ENCODE measurements around the gene CSRP3.

DNA sequence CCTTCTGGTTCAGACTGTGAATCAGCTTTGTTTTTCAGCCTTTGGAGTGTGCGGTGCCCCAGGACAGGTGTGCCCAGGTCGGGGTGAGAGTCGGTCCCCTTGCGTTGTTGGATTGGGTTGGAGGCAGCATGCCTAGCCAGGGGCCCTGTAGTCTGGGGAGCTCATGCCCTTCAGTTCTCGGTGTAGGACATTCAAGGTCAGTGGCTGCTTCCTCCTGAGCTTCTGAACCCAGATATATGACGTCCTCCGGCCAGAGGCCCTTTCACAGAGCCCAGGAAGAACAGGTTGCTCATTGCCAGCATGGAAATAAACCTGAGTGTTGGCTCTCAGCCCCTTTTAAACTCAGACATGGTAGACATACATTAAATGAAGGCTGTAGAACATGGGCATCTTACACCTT, 2.7 kb downstream of the CSRP3 start:
- TF ChIP-seq POLR2AphosphoS5 (IDR thresholded peaks at IDR 0.05) (no peak), EP300 (IDR thresholded peaks at IDR 0.05) (no peak)
- TF ChIP-seq, protein P1, sequence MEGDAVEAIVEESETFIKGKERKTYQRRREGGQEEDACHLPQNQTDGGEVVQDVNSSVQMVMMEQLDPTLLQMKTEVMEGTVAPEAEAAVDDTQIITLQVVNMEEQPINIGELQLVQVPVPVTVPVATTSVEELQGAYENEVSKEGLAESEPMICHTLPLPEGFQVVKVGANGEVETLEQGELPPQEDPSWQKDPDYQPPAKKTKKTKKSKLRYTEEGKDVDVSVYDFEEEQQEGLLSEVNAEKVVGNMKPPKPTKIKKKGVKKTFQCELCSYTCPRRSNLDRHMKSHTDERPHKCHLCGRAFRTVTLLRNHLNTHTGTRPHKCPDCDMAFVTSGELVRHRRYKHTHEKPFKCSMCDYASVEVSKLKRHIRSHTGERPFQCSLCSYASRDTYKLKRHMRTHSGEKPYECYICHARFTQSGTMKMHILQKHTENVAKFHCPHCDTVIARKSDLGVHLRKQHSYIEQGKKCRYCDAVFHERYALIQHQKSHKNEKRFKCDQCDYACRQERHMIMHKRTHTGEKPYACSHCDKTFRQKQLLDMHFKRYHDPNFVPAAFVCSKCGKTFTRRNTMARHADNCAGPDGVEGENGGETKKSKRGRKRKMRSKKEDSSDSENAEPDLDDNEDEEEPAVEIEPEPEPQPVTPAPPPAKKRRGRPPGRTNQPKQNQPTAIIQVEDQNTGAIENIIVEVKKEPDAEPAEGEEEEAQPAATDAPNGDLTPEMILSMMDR (IDR thresholded peaks at IDR 0.05): no peak
